Kidney glomerular epithelial cell (primary cell): ENCODE results near the gene PLAC9.

Experiments
- DNase-seq: peaks from one replicate; lab custom pipeline; 2025; lab: John Stamatoyannopoulos, UW

Gene PLAC9

GRCh38 chr10:80184291-80184690, 51.8 kb downstream of the PLAC9 start:
- no peak for DNase-seq

- DNase-seq = no peak
Observed at GRCh38 chr10:80185578-80186299, 53.2 kb downstream of the PLAC9 start.

GRCh38 chr10:80186364-80187012, 54.0 kb downstream of the PLAC9 start:
- DNase-seq = no peak

- no peak for DNase-seq
Observed at GRCh38 chr10:80187060-80187459, 54.5 kb downstream of the PLAC9 start.

- DNase-seq = no peak
Observed at GRCh38 chr10:80187465-80188409, 55.2 kb downstream of the PLAC9 start.

- no peak for DNase-seq
Observed at GRCh38 chr10:80188713-80189112, 56.2 kb downstream of the PLAC9 start.

GRCh38 chr10:80191589-80192270, 59.2 kb downstream of the PLAC9 start:
- no peak for DNase-seq

- no peak for DNase-seq
Observed at GRCh38 chr10:80192553-80192952, 60.0 kb downstream of the PLAC9 start.

- DNase-seq = no peak
Observed at GRCh38 chr10:80194373-80195045, 62.0 kb downstream of the PLAC9 start.
